Liver (tissue), 3 donors: ENCODE measurements around the gene FZR1.

ENCODE experiments used
- EGR1 ChIP-seq, 2 donors: IDR thresholded peaks; 2 replicates each; pipeline ENCODE4 v1.6.1; 2016 to 2018; ENCODE audit warnings: antibody characterized with exemption in 2 of 2, low read depth in 2 of 2
- FOXA1 ChIP-seq: IDR thresholded peaks from 2 replicates; pipeline ENCODE4 v1.6.1; 2016; ENCODE audit warnings: antibody characterized with exemption
- GABPA ChIP-seq, 2 donors: IDR thresholded peaks in 1 of 2; conservative IDR thresholded peaks in 1 of 2; 2 replicates each; pipeline ENCODE4 v1.6.1; 2016; ENCODE audit warnings: antibody characterized with exemption in 2 of 2, mild to moderate bottlenecking in 1 of 2, moderate library complexity in 1 of 2
- HNF4G ChIP-seq: IDR thresholded peaks from 2 replicates; pipeline ENCODE4 v1.6.1; 2016; ENCODE audit warnings: antibody characterized with exemption
- JUND ChIP-seq, 2 donors: IDR thresholded peaks; 2 replicates each; pipeline ENCODE4 v1.6.1; 2016; ENCODE audit warnings: antibody characterized with exemption in 2 of 2
- RAD21 ChIP-seq, 2 donors: IDR thresholded peaks; 2 replicates each; pipeline ENCODE4 v1.6.1; 2016; ENCODE audit warnings: antibody characterized with exemption in 2 of 2, mild to moderate bottlenecking in 2 of 2
- RXRA ChIP-seq, 2 donors: IDR thresholded peaks; 2 replicates each; pipeline ENCODE4 v1.6.1; 2017 to 2018; ENCODE audit warnings: antibody characterized with exemption in 2 of 2, mild to moderate bottlenecking in 1 of 2
- SP1 ChIP-seq: IDR thresholded peaks from 2 replicates; pipeline ENCODE4 v1.6.1; 2018; ENCODE audit warnings: antibody characterized with exemption, mild to moderate bottlenecking
- YY1 ChIP-seq: IDR thresholded peaks from 2 replicates; pipeline ENCODE4 v1.6.1; 2016; ENCODE audit warnings: antibody characterized with exemption, mild to moderate bottlenecking
- TF ChIP-seq, protein P1 (sequence below): fragments of 150-350 bp; IDR thresholded peaks from 2 replicates; pipeline ENCODE4 v1.5.1; 2017; ENCODE audit warnings: improper control_type of control experiment, low read depth, low read length; ENCODE audit not compliant: missing input control
- TF ChIP-seq, protein P2 (sequence below): IDR thresholded peaks from 2 replicates; pipeline ENCODE4 v1.6.1; 2016; ENCODE audit warnings: antibody characterized with exemption
- TF ChIP-seq, protein P3 (sequence below): IDR thresholded peaks from 2 replicates; pipeline ENCODE4 v1.6.1; 2016; ENCODE audit warnings: antibody characterized with exemption, mild to moderate bottlenecking
- donor health status: healthy.
- donor health status: healthy.

DNA sequence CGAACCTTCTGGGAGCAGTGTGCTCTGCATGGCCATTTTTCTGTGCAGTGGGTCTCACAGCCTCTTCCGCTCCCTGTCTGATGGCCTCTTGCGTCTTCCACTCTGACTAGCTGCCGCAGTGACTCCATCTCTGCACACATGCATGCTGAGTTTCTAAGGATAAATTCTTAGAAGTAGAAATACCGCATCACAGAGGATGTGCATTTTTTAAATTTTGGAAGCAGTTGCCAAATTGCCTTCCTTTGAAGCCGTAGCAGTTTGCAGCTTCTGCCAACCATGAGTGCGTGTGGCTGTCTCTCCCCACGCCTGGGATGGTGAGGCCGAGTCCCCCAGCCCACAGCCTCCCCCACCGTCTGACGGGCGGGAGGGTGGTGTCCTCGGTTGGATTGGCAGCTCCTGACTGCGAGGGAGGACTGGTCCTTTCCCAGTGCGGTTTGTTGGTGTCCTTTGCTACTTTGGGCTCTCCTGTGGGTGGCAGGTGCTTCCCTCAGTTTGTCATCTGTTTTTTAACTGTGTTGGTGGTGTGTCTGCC lies 9.8 kb downstream of the FZR1 start:
- TF ChIP-seq GABPA (IDR thresholded peaks at IDR 0.05 in 1 of 2, conservative IDR thresholded peaks at IDR 0.05 in 1 of 2) (no peak), RXRA (IDR thresholded peaks at IDR 0.05) (no peak), RAD21 (IDR thresholded peaks at IDR 0.05) (no peak), EGR1 (IDR thresholded peaks at IDR 0.05; ENCODE audit: low read depth in 2 of 2) (no peak), FOXA1 (no peak), HNF4G (no peak), SP1 (no peak), JUND (IDR thresholded peaks at IDR 0.05) (no peak), YY1 (no peak)
- TF ChIP-seq, protein P1, sequence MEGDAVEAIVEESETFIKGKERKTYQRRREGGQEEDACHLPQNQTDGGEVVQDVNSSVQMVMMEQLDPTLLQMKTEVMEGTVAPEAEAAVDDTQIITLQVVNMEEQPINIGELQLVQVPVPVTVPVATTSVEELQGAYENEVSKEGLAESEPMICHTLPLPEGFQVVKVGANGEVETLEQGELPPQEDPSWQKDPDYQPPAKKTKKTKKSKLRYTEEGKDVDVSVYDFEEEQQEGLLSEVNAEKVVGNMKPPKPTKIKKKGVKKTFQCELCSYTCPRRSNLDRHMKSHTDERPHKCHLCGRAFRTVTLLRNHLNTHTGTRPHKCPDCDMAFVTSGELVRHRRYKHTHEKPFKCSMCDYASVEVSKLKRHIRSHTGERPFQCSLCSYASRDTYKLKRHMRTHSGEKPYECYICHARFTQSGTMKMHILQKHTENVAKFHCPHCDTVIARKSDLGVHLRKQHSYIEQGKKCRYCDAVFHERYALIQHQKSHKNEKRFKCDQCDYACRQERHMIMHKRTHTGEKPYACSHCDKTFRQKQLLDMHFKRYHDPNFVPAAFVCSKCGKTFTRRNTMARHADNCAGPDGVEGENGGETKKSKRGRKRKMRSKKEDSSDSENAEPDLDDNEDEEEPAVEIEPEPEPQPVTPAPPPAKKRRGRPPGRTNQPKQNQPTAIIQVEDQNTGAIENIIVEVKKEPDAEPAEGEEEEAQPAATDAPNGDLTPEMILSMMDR, result no peak
- TF ChIP-seq, protein P2, sequence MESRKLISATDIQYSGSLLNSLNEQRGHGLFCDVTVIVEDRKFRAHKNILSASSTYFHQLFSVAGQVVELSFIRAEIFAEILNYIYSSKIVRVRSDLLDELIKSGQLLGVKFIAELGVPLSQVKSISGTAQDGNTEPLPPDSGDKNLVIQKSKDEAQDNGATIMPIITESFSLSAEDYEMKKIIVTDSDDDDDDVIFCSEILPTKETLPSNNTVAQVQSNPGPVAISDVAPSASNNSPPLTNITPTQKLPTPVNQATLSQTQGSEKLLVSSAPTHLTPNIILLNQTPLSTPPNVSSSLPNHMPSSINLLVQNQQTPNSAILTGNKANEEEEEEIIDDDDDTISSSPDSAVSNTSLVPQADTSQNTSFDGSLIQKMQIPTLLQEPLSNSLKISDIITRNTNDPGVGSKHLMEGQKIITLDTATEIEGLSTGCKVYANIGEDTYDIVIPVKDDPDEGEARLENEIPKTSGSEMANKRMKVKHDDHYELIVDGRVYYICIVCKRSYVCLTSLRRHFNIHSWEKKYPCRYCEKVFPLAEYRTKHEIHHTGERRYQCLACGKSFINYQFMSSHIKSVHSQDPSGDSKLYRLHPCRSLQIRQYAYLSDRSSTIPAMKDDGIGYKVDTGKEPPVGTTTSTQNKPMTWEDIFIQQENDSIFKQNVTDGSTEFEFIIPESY, result no peak
- TF ChIP-seq, protein P3, sequence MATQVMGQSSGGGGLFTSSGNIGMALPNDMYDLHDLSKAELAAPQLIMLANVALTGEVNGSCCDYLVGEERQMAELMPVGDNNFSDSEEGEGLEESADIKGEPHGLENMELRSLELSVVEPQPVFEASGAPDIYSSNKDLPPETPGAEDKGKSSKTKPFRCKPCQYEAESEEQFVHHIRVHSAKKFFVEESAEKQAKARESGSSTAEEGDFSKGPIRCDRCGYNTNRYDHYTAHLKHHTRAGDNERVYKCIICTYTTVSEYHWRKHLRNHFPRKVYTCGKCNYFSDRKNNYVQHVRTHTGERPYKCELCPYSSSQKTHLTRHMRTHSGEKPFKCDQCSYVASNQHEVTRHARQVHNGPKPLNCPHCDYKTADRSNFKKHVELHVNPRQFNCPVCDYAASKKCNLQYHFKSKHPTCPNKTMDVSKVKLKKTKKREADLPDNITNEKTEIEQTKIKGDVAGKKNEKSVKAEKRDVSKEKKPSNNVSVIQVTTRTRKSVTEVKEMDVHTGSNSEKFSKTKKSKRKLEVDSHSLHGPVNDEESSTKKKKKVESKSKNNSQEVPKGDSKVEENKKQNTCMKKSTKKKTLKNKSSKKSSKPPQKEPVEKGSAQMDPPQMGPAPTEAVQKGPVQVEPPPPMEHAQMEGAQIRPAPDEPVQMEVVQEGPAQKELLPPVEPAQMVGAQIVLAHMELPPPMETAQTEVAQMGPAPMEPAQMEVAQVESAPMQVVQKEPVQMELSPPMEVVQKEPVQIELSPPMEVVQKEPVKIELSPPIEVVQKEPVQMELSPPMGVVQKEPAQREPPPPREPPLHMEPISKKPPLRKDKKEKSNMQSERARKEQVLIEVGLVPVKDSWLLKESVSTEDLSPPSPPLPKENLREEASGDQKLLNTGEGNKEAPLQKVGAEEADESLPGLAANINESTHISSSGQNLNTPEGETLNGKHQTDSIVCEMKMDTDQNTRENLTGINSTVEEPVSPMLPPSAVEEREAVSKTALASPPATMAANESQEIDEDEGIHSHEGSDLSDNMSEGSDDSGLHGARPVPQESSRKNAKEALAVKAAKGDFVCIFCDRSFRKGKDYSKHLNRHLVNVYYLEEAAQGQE, result no peak
